Uterus (tissue), 4 donors: ENCODE results near the gene C1QTNF6. TPM values are rescaled to one million over a fixed set of nuclear protein-coding genes. Genes with fewer than 3 reads are reported as not detected.

Experiments used
- DNase-seq, 2 donors: peaks; one replicate each; pipeline ENCODE4 v3.0.0-alpha.2; 2019 to 2020
- H3K27ac ChIP-seq, 2 donors: fragments of 200-600 bp; sonication (generic); 1 replicate in 1 of 2; 2 replicates in 1 of 2; pipeline ENCODE4 v1.5.1; 2016 to 2018
- H3K27me3 ChIP-seq, 2 donors: fragments of 200-600 bp; sonication (generic); one replicate each; pipeline ENCODE4 v1.5.1; 2018 to 2019; ENCODE audit warnings: control low read depth in 1 of 2
- H3K36me3 ChIP-seq, 2 donors: fragments of 200-600 bp; sonication (generic); one replicate each; pipeline ENCODE4 v1.5.1; 2019; ENCODE audit warnings: control low read depth in 1 of 2
- H3K4me1 ChIP-seq, 2 donors: fragments of 200-600 bp; sonication (generic); one replicate each; pipeline ENCODE4 v1.5.1; 2018 to 2019; ENCODE audit warnings: control low read depth in 1 of 2
- H3K4me3 ChIP-seq, 2 donors: fragments of 200-600 bp; sonication (generic); 1 replicate in 1 of 2; 2 replicates in 1 of 2; pipeline ENCODE4 v1.5.1; 2018 to 2019; ENCODE audit warnings: mild to moderate bottlenecking in 1 of 2
- H3K9me3 ChIP-seq, 2 donors: fragments of 200-600 bp; sonication (generic); one replicate each; pipeline ENCODE4 v1.5.1; 2019; ENCODE audit warnings: control low read depth in 1 of 2
- CTCF ChIP-seq, 4 experiments: fragments of 200-600 bp in 2 of 4; fragments of 450-650 bp in 2 of 4; sonication (generic) in 2 of 4; IDR thresholded peaks; one replicate each; pipeline ENCODE4 v1.5.1; 2016 to 2019; ENCODE audit warnings: antibody characterized with exemption in 4 of 4, mild to moderate bottlenecking in 2 of 4, moderate library complexity in 1 of 4
- POLR2A ChIP-seq, 2 donors: fragments of 450-650 bp; IDR thresholded peaks; one replicate each; pipeline ENCODE4 v1.6.1; 2016; ENCODE audit warnings: antibody characterized with exemption in 2 of 2, mild to moderate bottlenecking in 1 of 2, moderate library complexity in 1 of 2
- intact Hi-C: fragments of 100-400 bp; cut with DNase I; formaldehyde crosslinking; loops from one replicate; pipeline ENCODE4 v1.15.1; 2023; ENCODE audit warnings: low total_unique reads
- total RNA-seq, 4 donors: library from RNA; depleted of rRNA in 3 of 4; stranded (reverse); fragments of >200 nt in 3 of 4; gene quantifications; one replicate each; pipeline versions ENCODE4 v1.1.0 to v1.2.4, GENCODE V29; 2014 to 2023
- donor health status: DM: yes; HTN: yes; CAD: no.

Gene C1QTNF6
- total RNA-seq, 4 donors from 2014 or later, result 0.29 to 16.0 (median 3.1) TPM

- TF ChIP-seq CTCF (IDR thresholded peaks at IDR 0.05) (no peak), POLR2A (IDR thresholded peaks at IDR 0.05) (no peak)
- Histone ChIP-seq H3K4me3 (no peak overlapping the region), H3K9me3 (no peaks in the 10 kb centered on the region), H3K27me3 (no peaks in the 10 kb centered on the region), H3K36me3 (no peaks in the 10 kb centered on the region), H3K27ac (no peak overlapping the region), H3K4me1 (no peaks in the 10 kb centered on the region)
- intact Hi-C loops, result loop anchor here (5.0 kb wide), 1 partner anchor 37 kb away; no protein-coding TSS in a partner anchor
- no peak for DNase-seq
These were observed 23.0 kb downstream of the C1QTNF6 start for GRCh38 chr22:37165066-37165465.

- Histone ChIP-seq H3K36me3 (no peaks in the 10 kb centered on the region), H3K27me3 (no peaks in the 10 kb centered on the region), H3K4me1 (no peaks in the 10 kb centered on the region), H3K27ac (no peak overlapping the region), H3K9me3 (no peaks in the 10 kb centered on the region), H3K4me3 (no peak overlapping the region)
- DNase-seq, result no peak
- no peak for TF ChIP-seq POLR2A (IDR thresholded peaks at IDR 0.05)
- no peak for TF ChIP-seq CTCF (IDR thresholded peaks at IDR 0.05)
- intact Hi-C loops, result no loop called here
These were observed 23.6 kb downstream of the C1QTNF6 start for GRCh38 chr22:37164505-37164887.

- Histone ChIP-seq H3K27ac (no peak overlapping the region), H3K27me3 (no peaks in the 10 kb centered on the region), H3K4me1 (no peaks in the 10 kb centered on the region), H3K9me3 (no peaks in the 10 kb centered on the region), H3K36me3 (no peaks in the 10 kb centered on the region), H3K4me3 (no peak overlapping the region)
- DNase-seq, result no peak
- intact Hi-C loops, result no loop called here
- no peak for TF ChIP-seq CTCF (IDR thresholded peaks at IDR 0.05)
- no peak for TF ChIP-seq POLR2A (IDR thresholded peaks at IDR 0.05)
These were observed 24.2 kb downstream of the C1QTNF6 start for GRCh38 chr22:37163575-37164504.

GRCh38 chr22:37163096-37163489 lies 25.0 kb downstream of the C1QTNF6 start:
- Histone ChIP-seq H3K36me3 (no peaks in the 10 kb centered on the region), H3K4me3 (no peak overlapping the region), H3K4me1 (no peaks in the 10 kb centered on the region), H3K27me3 (no peaks in the 10 kb centered on the region), H3K27ac (no peak overlapping the region), H3K9me3 (no peaks in the 10 kb centered on the region)
- intact Hi-C loops, result no loop called here
- TF ChIP-seq CTCF (IDR thresholded peaks at IDR 0.05) (no peak), POLR2A (IDR thresholded peaks at IDR 0.05) (no peak)
- DNase-seq, result no peak
